SU-DHL-6 (cell line): Measurements from ENCODE around the gene WDR38.

Source experiments
- EZH2phosphoT487 ChIP-seq: fragments of 200-600 bp; sonication (generic), shearing (Covaris generic); conservative IDR thresholded peaks from 2 replicates; pipeline ENCODE4 v1.6.1; 2018; ENCODE audit warnings: mild to moderate bottlenecking, antibody characterized with exemption, low read length, moderate library complexity, mixed read lengths
- TF ChIP-seq, protein P1 (sequence below): fragments of 200-600 bp; sonication (generic); IDR thresholded peaks from one replicate; pipeline ENCODE4 v1.5.1; 2017; ENCODE audit warnings: antibody characterized with exemption, mild to moderate bottlenecking, low read length, moderate library complexity; ENCODE audit not compliant: insufficient read depth, poor library complexity, severe bottlenecking

DNA sequence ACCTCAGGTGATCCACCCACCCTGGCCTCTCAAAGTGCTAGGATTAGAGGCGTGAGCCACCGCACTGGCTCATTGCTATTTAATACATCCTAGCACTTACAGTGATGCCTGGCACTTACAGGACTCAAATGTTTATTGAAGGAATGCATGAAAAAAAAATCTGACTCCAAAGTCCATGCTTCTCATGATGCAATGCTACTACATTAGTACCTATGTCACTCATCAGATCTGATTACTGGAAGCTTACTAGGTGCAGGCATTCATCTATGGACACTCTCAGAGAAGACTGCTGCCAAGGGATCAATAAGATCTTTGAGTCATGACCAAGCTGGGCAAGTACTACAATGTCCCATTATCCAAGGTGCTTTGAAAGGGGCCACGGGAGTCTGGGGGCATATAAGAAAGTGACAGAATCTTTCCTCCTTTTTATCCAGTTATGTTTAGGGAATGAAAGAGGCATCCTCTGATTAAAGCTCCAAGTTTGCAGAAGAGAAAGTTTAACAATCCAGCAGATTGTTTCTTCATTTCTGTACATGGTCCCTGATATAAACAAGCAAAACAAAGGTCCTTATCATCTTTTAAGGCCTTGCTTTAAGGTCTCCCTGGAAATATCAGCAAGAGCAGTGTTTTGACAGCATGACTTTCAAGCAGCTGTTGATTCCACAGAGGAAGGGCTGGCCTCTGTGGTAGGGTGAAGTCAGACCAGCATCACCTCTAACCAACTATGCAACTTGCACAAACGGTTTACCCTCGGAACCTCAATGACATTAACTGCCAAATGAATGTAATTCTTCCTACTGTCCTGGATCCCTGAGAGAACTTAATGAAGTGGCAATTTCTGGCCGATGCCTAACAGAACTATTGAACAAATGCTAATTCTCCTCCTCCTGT, 44.6 kb downstream of the WDR38 start:
- TF ChIP-seq, protein P1, sequence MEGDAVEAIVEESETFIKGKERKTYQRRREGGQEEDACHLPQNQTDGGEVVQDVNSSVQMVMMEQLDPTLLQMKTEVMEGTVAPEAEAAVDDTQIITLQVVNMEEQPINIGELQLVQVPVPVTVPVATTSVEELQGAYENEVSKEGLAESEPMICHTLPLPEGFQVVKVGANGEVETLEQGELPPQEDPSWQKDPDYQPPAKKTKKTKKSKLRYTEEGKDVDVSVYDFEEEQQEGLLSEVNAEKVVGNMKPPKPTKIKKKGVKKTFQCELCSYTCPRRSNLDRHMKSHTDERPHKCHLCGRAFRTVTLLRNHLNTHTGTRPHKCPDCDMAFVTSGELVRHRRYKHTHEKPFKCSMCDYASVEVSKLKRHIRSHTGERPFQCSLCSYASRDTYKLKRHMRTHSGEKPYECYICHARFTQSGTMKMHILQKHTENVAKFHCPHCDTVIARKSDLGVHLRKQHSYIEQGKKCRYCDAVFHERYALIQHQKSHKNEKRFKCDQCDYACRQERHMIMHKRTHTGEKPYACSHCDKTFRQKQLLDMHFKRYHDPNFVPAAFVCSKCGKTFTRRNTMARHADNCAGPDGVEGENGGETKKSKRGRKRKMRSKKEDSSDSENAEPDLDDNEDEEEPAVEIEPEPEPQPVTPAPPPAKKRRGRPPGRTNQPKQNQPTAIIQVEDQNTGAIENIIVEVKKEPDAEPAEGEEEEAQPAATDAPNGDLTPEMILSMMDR = no peak
- TF ChIP-seq EZH2phosphoT487 = no peak
